ENCODE data around the gene ADIPOQ. TPM values are rescaled to one million over a fixed set of nuclear protein-coding genes. Genes with fewer than 3 reads are reported as not detected.

ADIPOQ gene
- total and polyA plus RNA-seq, 2 of the 13 experiments (the other 11 are each of a cell fraction or from before 2014, with no cell fraction given), result not detected

DNA sequence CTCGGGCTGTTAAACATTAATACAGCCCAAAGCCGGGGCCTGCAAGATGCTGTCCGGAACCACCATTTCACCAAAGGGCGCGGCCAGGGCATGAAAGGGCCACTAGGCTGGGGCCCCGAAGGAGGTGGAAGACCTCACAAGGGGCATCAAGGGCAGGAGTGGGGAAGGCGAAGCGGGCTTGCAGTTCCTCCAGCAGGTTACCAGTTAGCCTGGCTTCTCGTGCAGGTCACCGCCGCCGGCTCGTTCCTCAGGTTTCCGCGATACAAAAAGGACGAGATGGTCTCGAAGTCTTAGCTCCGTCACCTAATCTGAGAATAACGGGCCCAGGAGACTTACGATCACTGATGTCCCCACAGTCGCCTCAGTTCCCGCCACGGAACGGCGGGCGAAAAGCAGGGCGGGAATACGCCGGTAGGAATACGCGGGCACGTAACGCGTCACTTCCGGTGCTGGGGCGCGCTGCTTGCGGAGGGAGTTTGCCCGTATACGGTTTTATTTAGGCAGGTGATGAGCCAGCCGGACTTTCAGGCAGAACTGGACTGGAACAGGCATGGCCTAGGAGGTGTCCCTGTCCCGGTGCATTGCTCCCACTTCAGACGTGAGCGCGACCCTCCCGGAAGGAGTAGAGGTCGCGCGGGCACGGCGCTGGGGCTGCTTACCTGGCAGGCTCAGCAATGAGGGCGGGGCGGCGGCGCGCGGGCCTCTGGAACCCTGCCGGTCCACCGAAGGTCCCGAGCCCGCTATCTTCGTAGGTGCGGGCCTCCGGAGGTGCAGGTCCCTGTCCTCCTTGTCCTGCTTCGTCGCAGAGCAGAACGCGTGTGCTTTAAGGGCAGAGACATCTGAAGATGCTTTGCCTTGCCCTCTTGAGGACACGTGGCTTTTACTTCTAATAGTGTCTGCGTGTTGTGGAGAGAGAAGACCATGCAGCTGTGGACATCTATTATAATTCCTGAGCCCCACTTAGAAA, 36.1 kb upstream of the ADIPOQ start, which contains the start of gene RFC4 (continued):
- TF ChIP-seq ISL2 (CRISPR knock-in tag; IDR thresholded peaks at IDR 0.05), result peak; percentile 48; the same call in 1 of the 2 replicates
- TF ChIP-seq HDAC2 (CRISPR knock-in tag; IDR thresholded peaks at IDR 0.05), result peak; percentile 87
- TF ChIP-seq ZNF570 (CRISPR knock-in tag; IDR thresholded peaks at IDR 0.05; ENCODE audit: borderline replicate concordance), result no peak
- peak; percentile 43; the same call in 1 of the 3 replicates for TF ChIP-seq MXI1 (IDR thresholded peaks at IDR 0.05; ENCODE audit: borderline replicate concordance, low read depth, low read length)
- TF ChIP-seq MED1 (CRISPR knock-in tag; IDR thresholded peaks at IDR 0.05), result peak; percentile 61; the same call in 1 of the 2 replicates
- peak; percentile 54; the same call in 1 of the 2 replicates for TF ChIP-seq ZNF780A (CRISPR knock-in tag; IDR thresholded peaks at IDR 0.05)
- TF ChIP-seq ZNF431 (CRISPR knock-in tag; IDR thresholded peaks at IDR 0.05; ENCODE audit: borderline replicate concordance, low read depth), result no peak; the same call in 1 of the 2 replicates
- no peak for TF ChIP-seq ZNF816 (CRISPR knock-in tag; IDR thresholded peaks at IDR 0.05; ENCODE audit: borderline replicate concordance)
- peak; percentile 46 for TF ChIP-seq IKZF4 (CRISPR knock-in tag; IDR thresholded peaks at IDR 0.05; ENCODE audit: borderline replicate concordance, low read depth, not compliant biosample characterization)
- no peak for TF ChIP-seq ZNF367 (CRISPR knock-in tag; IDR thresholded peaks at IDR 0.05; ENCODE audit: borderline replicate concordance)
- TF ChIP-seq, protein P1, sequence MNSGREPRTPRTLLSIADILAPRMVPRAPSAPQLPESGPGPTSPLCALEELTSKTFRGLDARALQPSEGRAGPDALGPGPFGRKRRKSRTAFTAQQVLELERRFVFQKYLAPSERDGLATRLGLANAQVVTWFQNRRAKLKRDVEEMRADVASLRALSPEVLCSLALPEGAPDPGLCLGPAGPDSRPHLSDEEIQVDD (CRISPR knock-in tag; IDR thresholded peaks at IDR 0.05; ENCODE audit: borderline replicate concordance), result no peak
- TF ChIP-seq PRDM4 (CRISPR knock-in tag; IDR thresholded peaks at IDR 0.05; ENCODE audit: borderline replicate concordance), result no peak
- peak; percentile 76 for TF ChIP-seq RXRA (CRISPR knock-in tag; IDR thresholded peaks at IDR 0.05)
- TF ChIP-seq ATM (IDR thresholded peaks at IDR 0.05; ENCODE audit: borderline replicate concordance), result no peak
- no peak for TF ChIP-seq NFIC (IDR thresholded peaks at IDR 0.05; ENCODE audit: low read length)
- no peak; the same call in 1 of the 2 replicates for TF ChIP-seq ZNF558 (CRISPR knock-in tag; IDR thresholded peaks at IDR 0.05; ENCODE audit: borderline replicate concordance)
- TF ChIP-seq KMT2A (CRISPR knock-in tag; IDR thresholded peaks at IDR 0.05), result peak; percentile 91
- no peak for TF ChIP-seq HNRNPUL1 (IDR thresholded peaks at IDR 0.05; ENCODE audit: low read depth, low read length)
- TF ChIP-seq ZNF143 (CRISPR knock-in tag; IDR thresholded peaks at IDR 0.05), result peak; percentile 92
- TF ChIP-seq NFE2L1 (CRISPR knock-in tag; IDR thresholded peaks at IDR 0.05; ENCODE audit: borderline replicate concordance), result no peak
- TF ChIP-seq, protein P2, sequence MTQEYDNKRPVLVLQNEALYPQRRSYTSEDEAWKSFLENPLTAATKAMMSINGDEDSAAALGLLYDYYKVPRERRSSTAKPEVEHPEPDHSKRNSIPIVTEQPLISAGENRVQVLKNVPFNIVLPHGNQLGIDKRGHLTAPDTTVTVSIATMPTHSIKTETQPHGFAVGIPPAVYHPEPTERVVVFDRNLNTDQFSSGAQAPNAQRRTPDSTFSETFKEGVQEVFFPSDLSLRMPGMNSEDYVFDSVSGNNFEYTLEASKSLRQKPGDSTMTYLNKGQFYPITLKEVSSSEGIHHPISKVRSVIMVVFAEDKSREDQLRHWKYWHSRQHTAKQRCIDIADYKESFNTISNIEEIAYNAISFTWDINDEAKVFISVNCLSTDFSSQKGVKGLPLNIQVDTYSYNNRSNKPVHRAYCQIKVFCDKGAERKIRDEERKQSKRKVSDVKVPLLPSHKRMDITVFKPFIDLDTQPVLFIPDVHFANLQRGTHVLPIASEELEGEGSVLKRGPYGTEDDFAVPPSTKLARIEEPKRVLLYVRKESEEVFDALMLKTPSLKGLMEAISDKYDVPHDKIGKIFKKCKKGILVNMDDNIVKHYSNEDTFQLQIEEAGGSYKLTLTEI (CRISPR knock-in tag; conservative IDR thresholded peaks at IDR 0.05), result no peak
- TF ChIP-seq GZF1 (CRISPR knock-in tag; IDR thresholded peaks at IDR 0.05), result 0 out of 2 replicates have a peak, but pooled peaks have one; percentile 35
- peak; percentile 67 for TF ChIP-seq ARNTL (CRISPR knock-in tag; IDR thresholded peaks at IDR 0.05)
- no peak for TF ChIP-seq DPF2 (CRISPR knock-in tag; IDR thresholded peaks at IDR 0.05; ENCODE audit: borderline replicate concordance, low read depth)
- no peak for TF ChIP-seq ZNF121 (CRISPR knock-in tag; IDR thresholded peaks at IDR 0.05)
- peak; percentile 77; the same call in 1 of the 2 replicates for TF ChIP-seq ZNF160 (CRISPR knock-in tag; IDR thresholded peaks at IDR 0.05)
